Keratinocyte (primary cell): ENCODE measurements around the gene RBM19. TPM values are rescaled to one million over a fixed set of nuclear protein-coding genes. Genes with fewer than 3 reads are reported as not detected.

Experiments used
- DNase-seq: peaks from one replicate; pipeline ENCODE4 v3.0.0-alpha.2; 2011; ENCODE audit warnings: low read depth, missing footprints, low spot score
- FAIRE-seq: peaks from 2 replicates; lab custom pipeline; 2011; peaks lifted over from hg19 to GRCh38; lab: Jason Lieb, UNC
- H2AFZ ChIP-seq: 2 replicates; pipeline ENCODE4 v1.6.0; 2012; ENCODE audit warnings: low read length, control low read depth, inconsistent platforms; ENCODE audit not compliant: control insufficient read depth
- H3K27ac ChIP-seq: 2 replicates; pipeline ENCODE4 v1.5.1; 2011; ENCODE audit warnings: low read length; ENCODE audit not compliant: control insufficient read depth, insufficient read depth
- H3K27me3 ChIP-seq: 3 replicates; pipeline ENCODE4 v1.6.0; 2011; ENCODE audit warnings: low read length; ENCODE audit not compliant: control insufficient read depth, insufficient read depth; ENCODE audit errors: extremely low read depth
- H3K36me3 ChIP-seq, 2 experiments: 2 replicates in 1 of 2; 3 replicates in 1 of 2; pipeline ENCODE4 v1.5.1; 2011; ENCODE audit warnings: low read length in 2 of 2, mild to moderate bottlenecking in 1 of 2; ENCODE audit not compliant: control insufficient read depth in 2 of 2, insufficient read depth in 2 of 2; ENCODE audit errors: extremely low read depth in 1 of 2
- H3K4me1 ChIP-seq: 3 replicates; pipeline ENCODE4 v1.5.1; 2011; ENCODE audit warnings: low read length; ENCODE audit not compliant: control insufficient read depth, insufficient read depth; ENCODE audit errors: extremely low read depth
- H3K4me2 ChIP-seq: 3 replicates; pipeline ENCODE4 v1.6.0; 2011; ENCODE audit warnings: low read depth, low read length; ENCODE audit not compliant: control insufficient read depth, insufficient read depth; ENCODE audit errors: extremely low read depth
- H3K4me3 ChIP-seq, 3 experiments: fragments of 200-600 bp in 1 of 3; sonication (generic) in 1 of 3; 2 replicates in 2 of 3; 3 replicates in 1 of 3; pipeline ENCODE4 v1.5.1; 2011 to 2016; ENCODE audit warnings: low read length in 3 of 3, mild to moderate bottlenecking in 3 of 3, control low read depth in 2 of 3, inconsistent platforms in 1 of 3, low read depth in 1 of 3, mixed read lengths in 1 of 3, mixed run types in 1 of 3, moderate library complexity in 1 of 3; ENCODE audit not compliant: control insufficient read depth in 2 of 3, insufficient read depth in 2 of 3; ENCODE audit errors: extremely low read depth in 1 of 3
- H3K79me2 ChIP-seq: 2 replicates; pipeline ENCODE4 v1.6.0; 2012; ENCODE audit warnings: low read length; ENCODE audit not compliant: control insufficient read depth, insufficient read depth
- H3K9ac ChIP-seq: 3 replicates; pipeline ENCODE4 v1.6.0; 2011; ENCODE audit warnings: low read length; ENCODE audit not compliant: control insufficient read depth, insufficient read depth; ENCODE audit errors: extremely low read depth
- H3K9me1 ChIP-seq: 3 replicates; pipeline ENCODE4 v1.6.0; 2011; ENCODE audit warnings: low read length; ENCODE audit not compliant: control insufficient read depth, insufficient read depth; ENCODE audit errors: extremely low read depth
- H3K9me3 ChIP-seq: 2 replicates; pipeline ENCODE4 v1.5.1; 2012; ENCODE audit warnings: low read depth, low read length; ENCODE audit not compliant: control insufficient read depth
- H4K20me1 ChIP-seq: 3 replicates; pipeline ENCODE4 v1.6.0; 2011; ENCODE audit warnings: low read length; ENCODE audit not compliant: control insufficient read depth, insufficient read depth; ENCODE audit errors: extremely low read depth
- EZH2 ChIP-seq: IDR thresholded peaks from one replicate; pipeline ENCODE4 v1.6.1; 2012; ENCODE audit warnings: inconsistent platforms, mild to moderate bottlenecking, low read length, moderate library complexity
- dilution Hi-C: fragments of 300-500 bp; cut with MboI; formaldehyde crosslinking; loops from one replicate; pipeline ENCODE4 v1.7.0; 2020; ENCODE audit warnings: low sequenced_read_pairs; ENCODE audit not compliant: extremely low pct_ligation_motif_present
- polyA plus RNA-seq, 5 experiments: library from polyadenylated mRNA; depleted of rRNA in 3 of 5; stranded (reverse) in 3 of 5; stranded (forward) in 1 of 5; unstranded in 1 of 5; fragments of >200 nt; gene quantifications; 1 replicate in 1 of 5; 2 replicates in 3 of 5; 3 replicates in 1 of 5; pipeline versions ENCODE4 v1.2.1 to v1.2.3, GENCODE V29; 2011 to 2012; ENCODE audit warnings: missing spikeins in 2 of 5, low read depth in 1 of 5, low replicate concordance in 1 of 5
- TF ChIP-seq, protein P1 (sequence below), 3 experiments: IDR thresholded peaks in 1 of 3; conservative IDR thresholded peaks in 1 of 3; optimal IDR thresholded peaks in 1 of 3; 2 replicates in 2 of 3; 3 replicates in 1 of 3; pipeline versions ENCODE3 to v1.5.1; 2011; ENCODE audit warnings: low read length in 3 of 3, mild to moderate bottlenecking in 3 of 3, moderate library complexity in 2 of 3, control low read depth in 1 of 3, inconsistent platforms in 1 of 3; ENCODE audit not compliant: insufficient read depth in 2 of 3; ENCODE audit errors: extremely low read depth in 1 of 3

The RBM19 gene
- polyA plus RNA-seq, 1 donor (not counting 4 experiments of a cell fraction or from before 2014, with no cell fraction given): 14.6 TPM

DNA sequence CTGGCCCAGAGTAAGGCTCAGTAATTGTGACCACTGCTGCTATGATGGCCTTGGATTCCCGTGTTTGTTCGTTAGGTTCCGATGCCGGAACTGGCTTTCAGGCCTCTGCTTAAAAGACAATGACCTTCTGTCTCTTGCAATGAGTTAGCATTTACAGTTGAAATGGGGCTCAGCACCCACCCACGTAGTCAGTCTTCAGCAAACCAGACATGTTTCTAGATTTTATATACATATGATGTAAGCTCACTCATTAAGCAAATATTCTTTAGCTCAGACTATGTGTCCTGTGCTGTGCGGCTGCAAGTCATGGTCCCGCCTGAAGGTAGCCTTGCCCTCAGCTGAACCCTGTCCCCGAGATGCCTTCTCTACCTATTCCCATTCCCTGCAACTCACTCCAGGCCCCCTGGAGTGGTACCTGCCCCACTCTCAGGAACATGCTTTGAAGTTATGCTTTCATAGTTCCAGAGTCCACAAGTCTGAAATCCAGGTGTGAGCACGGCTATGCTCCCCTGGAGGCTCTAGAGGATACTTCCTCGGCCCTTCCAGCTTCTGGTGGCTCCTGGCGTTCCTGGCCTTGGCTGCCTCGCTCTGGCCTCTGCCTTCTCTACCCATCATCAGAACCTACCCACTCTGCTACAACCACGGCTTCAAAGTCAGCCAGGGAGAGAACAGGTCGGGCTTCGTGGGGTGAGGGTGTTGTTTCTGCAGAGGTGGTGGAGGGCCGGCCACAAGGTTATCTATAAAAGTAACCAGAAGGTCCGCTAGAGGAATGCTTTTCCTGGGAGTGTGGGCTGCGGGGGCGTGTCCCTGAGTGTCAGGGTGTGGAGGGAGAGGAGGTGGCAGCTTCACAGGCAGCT is 157.8 kb downstream of the RBM19 start:
- H3K36me3 ChIP-seq: no peaks in the 10 kb centered on the region
- no peak overlapping the region for H3K4me3 ChIP-seq
- TF ChIP-seq EZH2: no peak
- TF ChIP-seq, protein P1, sequence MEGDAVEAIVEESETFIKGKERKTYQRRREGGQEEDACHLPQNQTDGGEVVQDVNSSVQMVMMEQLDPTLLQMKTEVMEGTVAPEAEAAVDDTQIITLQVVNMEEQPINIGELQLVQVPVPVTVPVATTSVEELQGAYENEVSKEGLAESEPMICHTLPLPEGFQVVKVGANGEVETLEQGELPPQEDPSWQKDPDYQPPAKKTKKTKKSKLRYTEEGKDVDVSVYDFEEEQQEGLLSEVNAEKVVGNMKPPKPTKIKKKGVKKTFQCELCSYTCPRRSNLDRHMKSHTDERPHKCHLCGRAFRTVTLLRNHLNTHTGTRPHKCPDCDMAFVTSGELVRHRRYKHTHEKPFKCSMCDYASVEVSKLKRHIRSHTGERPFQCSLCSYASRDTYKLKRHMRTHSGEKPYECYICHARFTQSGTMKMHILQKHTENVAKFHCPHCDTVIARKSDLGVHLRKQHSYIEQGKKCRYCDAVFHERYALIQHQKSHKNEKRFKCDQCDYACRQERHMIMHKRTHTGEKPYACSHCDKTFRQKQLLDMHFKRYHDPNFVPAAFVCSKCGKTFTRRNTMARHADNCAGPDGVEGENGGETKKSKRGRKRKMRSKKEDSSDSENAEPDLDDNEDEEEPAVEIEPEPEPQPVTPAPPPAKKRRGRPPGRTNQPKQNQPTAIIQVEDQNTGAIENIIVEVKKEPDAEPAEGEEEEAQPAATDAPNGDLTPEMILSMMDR (optimal IDR thresholded peaks at IDR 0.05 in 1 of 3, IDR thresholded peaks at IDR 0.05 in 1 of 3, conservative IDR thresholded peaks at IDR 0.05 in 1 of 3; ENCODE audit: extremely low read depth in 1 of 3, insufficient read depth in 2 of 3, low read length in 3 of 3): no peak
- no peaks in the 10 kb centered on the region for H3K9me1 ChIP-seq
- dilution Hi-C loops: no loop called here
- DNase-seq: no peak
- no peak overlapping the region for H2AFZ ChIP-seq
- no peak overlapping the region for H3K4me2 ChIP-seq
- H3K4me1 ChIP-seq: no peaks in the 10 kb centered on the region
- no peak for FAIRE-seq
- H3K27me3 ChIP-seq: no peaks in the 10 kb centered on the region
- H3K27ac ChIP-seq: no peak overlapping the region
- H3K79me2 ChIP-seq: no peaks in the 10 kb centered on the region
- H4K20me1 ChIP-seq: no peaks in the 10 kb centered on the region
- H3K9ac ChIP-seq: no peak overlapping the region
- peaks cover 3% of the 10 kb centered on the region for H3K9me3 ChIP-seq

- H2AFZ ChIP-seq: no peak overlapping the region
- TF ChIP-seq EZH2: no peak
- TF ChIP-seq, protein P1 (optimal IDR thresholded peaks at IDR 0.05 in 1 of 3, IDR thresholded peaks at IDR 0.05 in 1 of 3, conservative IDR thresholded peaks at IDR 0.05 in 1 of 3; ENCODE audit: extremely low read depth in 1 of 3, insufficient read depth in 2 of 3, low read length in 3 of 3): no peak
- H3K4me3 ChIP-seq: no peak overlapping the region
- peaks cover 3% of the 10 kb centered on the region for H3K9me3 ChIP-seq
- H3K9ac ChIP-seq: no peak overlapping the region
- dilution Hi-C loops: no loop called here
- no peaks in the 10 kb centered on the region for H3K79me2 ChIP-seq
- DNase-seq: no peak
- H3K4me1 ChIP-seq: peaks cover 2% of the 10 kb centered on the region
- H3K9me1 ChIP-seq: no peaks in the 10 kb centered on the region
- H3K36me3 ChIP-seq: no peaks in the 10 kb centered on the region
- H3K27ac ChIP-seq: no peak overlapping the region
- FAIRE-seq: no peak
- no peak overlapping the region for H3K4me2 ChIP-seq
- no peaks in the 10 kb centered on the region for H3K27me3 ChIP-seq
- no peaks in the 10 kb centered on the region for H4K20me1 ChIP-seq
These were observed 160.5 kb downstream of the RBM19 start for GRCh38 chr12:113805673-113806072.
